ENCODE measurements around the gene SMG5.
A peak's percentile ranks its signal among the peaks of the same experiment; 100 is the strongest.

Gene SMG5

GRCh38 chr1:156214024-156214748, 68.4 kb downstream of the SMG5 start:
- DNase-seq (ENCODE audit: low read depth in 2 of 3, low spot score in 2 of 3): no peak

DNA sequence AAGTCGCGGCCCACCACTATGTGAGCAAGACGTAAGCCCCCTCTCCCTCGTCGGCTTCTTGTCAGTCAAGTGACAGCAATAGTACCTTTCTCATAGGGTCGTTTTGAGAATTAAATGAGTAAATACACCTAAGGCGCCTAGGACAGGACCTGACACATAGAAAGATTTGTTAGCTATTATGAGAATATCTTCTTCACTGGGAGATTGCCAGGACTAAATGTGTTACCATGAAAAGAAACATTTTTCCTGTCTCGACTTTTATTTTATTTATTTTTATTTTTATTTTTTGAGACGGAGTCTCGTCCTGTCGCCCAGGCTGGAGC, 69.0 kb downstream of the SMG5 start:
- no peak for DNase-seq (ENCODE audit: low read depth in 2 of 3, low spot score in 2 of 3)

- DNase-seq (ENCODE audit: low read depth in 2 of 3, low spot score in 2 of 3): peak; percentile 87 to 92 (median 89)
These were observed 69.6 kb downstream of the SMG5 start, which contains the start of gene PMF1 for GRCh38 chr1:156212833-156213643. Gene PMF1 (plus strand): TSS chr1:156213007. CDS start chr1:156213016, 9 bp downstream.

GRCh38 chr1:156212130-156212529, 70.5 kb downstream of the SMG5 start:
- DNase-seq (ENCODE audit: low read depth in 2 of 3, low spot score in 2 of 3): no peak

- DNase-seq (ENCODE audit: low read depth in 2 of 3, low spot score in 2 of 3): no peak
These were observed 71.4 kb downstream of the SMG5 start for GRCh38 chr1:156211243-156211642.

DNA sequence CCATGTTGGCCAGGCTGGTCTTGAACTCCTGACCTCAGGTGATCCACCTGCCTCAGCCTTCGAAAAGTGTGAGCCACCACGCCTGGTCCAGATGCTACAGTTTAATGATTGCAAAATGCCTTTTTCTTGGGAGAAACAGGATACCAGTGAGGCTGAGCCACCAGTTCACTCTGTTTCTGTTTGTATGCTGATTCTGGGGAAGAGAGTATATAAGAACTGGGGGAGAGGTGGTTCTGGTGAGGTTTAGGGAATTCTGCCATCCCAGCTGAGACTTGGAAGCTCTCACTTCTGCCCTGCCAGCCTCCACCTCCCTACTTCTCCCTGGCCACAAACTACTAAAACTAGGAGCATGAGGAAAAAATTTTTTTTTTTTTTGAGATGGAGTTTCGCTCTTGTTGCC, 77.9 kb downstream of the SMG5 start:
- no peak for DNase-seq (ENCODE audit: low read depth in 2 of 3, low spot score in 2 of 3)

- DNase-seq (ENCODE audit: low read depth in 2 of 3, low spot score in 2 of 3): no peak
These were observed 79.3 kb downstream of the SMG5 start for GRCh38 chr1:156203331-156203730.

GRCh38 chr1:156200044-156200443, 82.6 kb downstream of the SMG5 start:
- no peak for DNase-seq (ENCODE audit: low read depth in 2 of 3, low spot score in 2 of 3)

All from activated CD8-positive, alpha-beta memory T cell treated with anti-CD3 and anti-CD28 coated beads for 48 hours (primary cell).